Measurements from ENCODE around the gene NEUROD4.

- no peak for TF ChIP-seq POLR2AphosphoS5 (IDR thresholded peaks at IDR 0.05; ENCODE audit: low read depth)
- TF ChIP-seq, protein P1, sequence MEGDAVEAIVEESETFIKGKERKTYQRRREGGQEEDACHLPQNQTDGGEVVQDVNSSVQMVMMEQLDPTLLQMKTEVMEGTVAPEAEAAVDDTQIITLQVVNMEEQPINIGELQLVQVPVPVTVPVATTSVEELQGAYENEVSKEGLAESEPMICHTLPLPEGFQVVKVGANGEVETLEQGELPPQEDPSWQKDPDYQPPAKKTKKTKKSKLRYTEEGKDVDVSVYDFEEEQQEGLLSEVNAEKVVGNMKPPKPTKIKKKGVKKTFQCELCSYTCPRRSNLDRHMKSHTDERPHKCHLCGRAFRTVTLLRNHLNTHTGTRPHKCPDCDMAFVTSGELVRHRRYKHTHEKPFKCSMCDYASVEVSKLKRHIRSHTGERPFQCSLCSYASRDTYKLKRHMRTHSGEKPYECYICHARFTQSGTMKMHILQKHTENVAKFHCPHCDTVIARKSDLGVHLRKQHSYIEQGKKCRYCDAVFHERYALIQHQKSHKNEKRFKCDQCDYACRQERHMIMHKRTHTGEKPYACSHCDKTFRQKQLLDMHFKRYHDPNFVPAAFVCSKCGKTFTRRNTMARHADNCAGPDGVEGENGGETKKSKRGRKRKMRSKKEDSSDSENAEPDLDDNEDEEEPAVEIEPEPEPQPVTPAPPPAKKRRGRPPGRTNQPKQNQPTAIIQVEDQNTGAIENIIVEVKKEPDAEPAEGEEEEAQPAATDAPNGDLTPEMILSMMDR (IDR thresholded peaks at IDR 0.05; ENCODE audit: insufficient read depth, low read length) = no peak
These were observed 14.4 kb downstream of the NEUROD4 start for GRCh38 chr12:55034218-55034617.

All from HL-60 (cell line).